Colonic mucosa (tissue), 4 donors: ENCODE data around the gene HMGN1. TPM values are rescaled to one million over a fixed set of nuclear protein-coding genes. Genes with fewer than 3 reads are reported as not detected.

Experiments
- DNase-seq: peaks from one replicate; pipeline ENCODE4 v3.0.0-alpha.2; 2020
- H3K27ac ChIP-seq: fragments of 200-600 bp; one replicate; pipeline ENCODE4 v1.8.0; 2021
- H3K27me3 ChIP-seq: fragments of 200-600 bp; one replicate; pipeline ENCODE4 v1.8.0; 2021
- H3K36me3 ChIP-seq: fragments of 200-600 bp; one replicate; pipeline ENCODE4 v1.8.0; 2021
- H3K4me1 ChIP-seq: fragments of 200-600 bp; one replicate; pipeline ENCODE4 v1.8.0; 2021; ENCODE audit warnings: mild to moderate bottlenecking
- H3K4me3 ChIP-seq: fragments of 200-600 bp; one replicate; pipeline ENCODE4 v1.8.0; 2021
- H3K9ac ChIP-seq, 2 donors: one replicate each; pipeline ENCODE4 v1.7.0; 2013; ENCODE audit warnings: control low read depth in 2 of 2, low read depth in 2 of 2, low read length in 2 of 2
- H3K9me3 ChIP-seq: fragments of 200-600 bp; one replicate; pipeline ENCODE4 v1.8.0; 2021
- intact Hi-C: fragments of 100-400 bp; cut with DNase I; formaldehyde crosslinking; loops from one replicate; pipeline ENCODE4 v1.14.1; 2022
- total RNA-seq, 2 donors: library from RNA; stranded (reverse); fragmentation: NEBNext Ultra II Directional in 1 of 2; extraction: Animal tissue kit (Norgen Biotek cat#: 25700) in 1 of 2; gene quantifications; one replicate each; pipeline ENCODE4 v1.2.1, GENCODE V29; 2021
- TF ChIP-seq, protein P1 (sequence below): fragments of 200-600 bp; IDR thresholded peaks from one replicate; pipeline ENCODE4 v1.8.0; 2022; ENCODE audit warnings: antibody characterized with exemption, mild to moderate bottlenecking
- donor health status: healthy.
- donor health status: DM: no; HTN: no; CAD: no.
- donor health status: DM: no; HTN: no; CAD: no.

HMGN1 gene
- total RNA-seq, 2 donors from 2014 or later = 240 to 305 TPM

DNA sequence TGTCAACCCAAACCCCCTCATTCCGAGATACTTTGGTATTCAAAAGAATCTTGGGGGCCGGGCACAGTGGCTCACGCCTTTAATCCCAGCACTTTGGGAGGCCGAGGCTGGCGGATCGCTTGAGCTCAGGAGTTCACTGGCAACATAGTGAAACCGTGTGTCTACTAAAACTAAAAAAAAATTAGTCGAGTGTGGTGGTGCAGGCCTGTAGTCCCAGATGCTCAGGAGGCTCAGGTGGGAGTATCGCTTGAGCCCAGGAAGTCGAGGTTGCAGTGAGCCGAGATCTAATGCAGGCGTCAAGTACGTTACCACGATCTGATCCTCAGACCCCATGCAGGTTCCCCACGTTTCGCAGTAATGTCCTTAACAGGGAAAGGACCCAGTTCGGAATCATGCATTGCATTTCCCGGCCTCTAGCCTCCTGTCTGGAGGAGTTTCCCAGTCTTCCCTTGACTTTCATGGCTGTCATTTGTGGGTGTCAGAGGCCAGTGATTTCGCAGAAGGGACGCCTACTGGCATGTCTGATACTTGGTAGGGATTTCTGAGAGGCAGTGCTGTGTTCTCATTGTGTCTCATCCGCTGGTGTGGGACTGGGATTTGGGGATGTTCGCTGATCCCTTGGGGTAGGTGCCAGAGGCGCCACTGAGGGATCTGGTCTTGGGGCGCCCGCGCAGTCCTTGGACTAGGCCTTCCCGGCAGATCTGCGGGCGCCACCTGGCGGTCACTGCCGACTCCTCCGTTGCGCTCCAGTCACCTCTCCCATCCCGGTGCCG lies 39.3 kb upstream of the HMGN1 start:
- no peaks in the 10 kb centered on the region for H3K27me3 ChIP-seq
- H3K4me1 ChIP-seq = peaks cover 3% of the 10 kb centered on the region
- peaks cover 5% of the 10 kb centered on the region for H3K36me3 ChIP-seq
- H3K9me3 ChIP-seq = no peaks in the 10 kb centered on the region
- H3K27ac ChIP-seq = peak overlapping the region; percentile 58
- H3K9ac ChIP-seq = peak overlapping the region; percentile 70 to 81
- DNase-seq = peak; percentile 96
- intact Hi-C loops = loop anchor here (2.0 to 5.0 kb wide), 2 partner anchors 76 to 207 kb away; partner anchors contain the start of gene BRWD1
- TF ChIP-seq, protein P1, sequence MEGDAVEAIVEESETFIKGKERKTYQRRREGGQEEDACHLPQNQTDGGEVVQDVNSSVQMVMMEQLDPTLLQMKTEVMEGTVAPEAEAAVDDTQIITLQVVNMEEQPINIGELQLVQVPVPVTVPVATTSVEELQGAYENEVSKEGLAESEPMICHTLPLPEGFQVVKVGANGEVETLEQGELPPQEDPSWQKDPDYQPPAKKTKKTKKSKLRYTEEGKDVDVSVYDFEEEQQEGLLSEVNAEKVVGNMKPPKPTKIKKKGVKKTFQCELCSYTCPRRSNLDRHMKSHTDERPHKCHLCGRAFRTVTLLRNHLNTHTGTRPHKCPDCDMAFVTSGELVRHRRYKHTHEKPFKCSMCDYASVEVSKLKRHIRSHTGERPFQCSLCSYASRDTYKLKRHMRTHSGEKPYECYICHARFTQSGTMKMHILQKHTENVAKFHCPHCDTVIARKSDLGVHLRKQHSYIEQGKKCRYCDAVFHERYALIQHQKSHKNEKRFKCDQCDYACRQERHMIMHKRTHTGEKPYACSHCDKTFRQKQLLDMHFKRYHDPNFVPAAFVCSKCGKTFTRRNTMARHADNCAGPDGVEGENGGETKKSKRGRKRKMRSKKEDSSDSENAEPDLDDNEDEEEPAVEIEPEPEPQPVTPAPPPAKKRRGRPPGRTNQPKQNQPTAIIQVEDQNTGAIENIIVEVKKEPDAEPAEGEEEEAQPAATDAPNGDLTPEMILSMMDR = peak; percentile 95
- H3K4me3 ChIP-seq = peak overlapping the region; percentile 36

- peaks cover 5% of the 10 kb centered on the region for H3K36me3 ChIP-seq
- H3K9ac ChIP-seq = peak overlapping the region; percentile 70 to 81
- peak; percentile 94 for DNase-seq
- no peaks in the 10 kb centered on the region for H3K9me3 ChIP-seq
- peaks cover 3% of the 10 kb centered on the region for H3K4me1 ChIP-seq
- intact Hi-C loops = loop anchor here (2.0 to 5.0 kb wide), 2 partner anchors 75 to 207 kb away; partner anchors contain the start of gene BRWD1
- H3K27me3 ChIP-seq = no peaks in the 10 kb centered on the region
- peak overlapping the region; percentile 36 for H3K4me3 ChIP-seq
- TF ChIP-seq, protein P1 = no peak
- peak overlapping the region; percentile 64 for H3K27ac ChIP-seq
Observed at GRCh38 chr21:39387461-39388037, 38.7 kb upstream of the HMGN1 start.

DNA sequence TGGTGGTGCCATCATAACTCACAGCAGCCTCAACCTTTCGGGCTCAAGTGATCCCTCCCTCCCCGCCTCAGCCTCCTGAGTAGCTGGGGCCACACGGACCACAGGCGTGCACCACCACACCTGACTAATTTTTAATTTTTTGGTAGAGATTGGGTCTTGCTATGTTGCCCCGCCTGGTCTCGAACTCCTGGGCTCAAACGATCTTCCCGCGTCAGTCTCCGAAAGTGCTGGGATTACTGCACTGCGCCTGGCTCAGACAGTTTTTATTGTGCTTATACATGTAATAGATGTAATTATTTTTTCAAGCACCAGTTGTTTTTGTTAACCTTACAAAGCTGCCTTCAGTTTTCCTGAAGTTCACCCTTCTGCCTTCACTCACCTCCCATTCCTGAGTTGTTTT lies 38.0 kb upstream of the HMGN1 start:
- Histone ChIP-seq H3K4me3 (no peak overlapping the region), H3K27ac (peak overlapping the region; percentile 64), H3K9ac (no peak overlapping the region)

DNA sequence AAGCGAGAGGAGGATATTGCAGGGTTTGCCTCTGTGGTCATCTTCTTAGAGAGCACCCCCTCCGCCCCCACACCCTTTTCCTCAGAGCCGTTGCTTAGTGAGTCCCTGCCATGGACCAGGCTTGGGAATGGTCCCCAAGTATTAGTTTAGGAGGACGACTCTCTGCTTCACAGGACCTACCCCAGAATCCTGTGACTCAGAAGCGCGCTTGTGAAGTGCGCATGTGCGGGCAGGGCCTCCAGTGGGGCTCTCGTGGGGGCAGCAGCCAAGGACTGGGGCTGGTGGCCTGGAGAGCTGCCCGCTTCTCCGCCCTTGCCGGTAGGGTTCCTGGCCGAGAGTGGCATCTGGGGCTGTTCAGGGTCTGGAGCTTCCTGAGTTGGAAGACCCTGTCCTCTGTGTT lies 37.3 kb upstream of the HMGN1 start:
- peak overlapping the region; percentile 14 to 46 for H3K9ac ChIP-seq

More for the DNA sequence above, 38.0 kb upstream of the HMGN1 start:
- TF ChIP-seq, protein P1 = no peak
- H3K27me3 ChIP-seq = no peaks in the 10 kb centered on the region
- intact Hi-C loops = loop anchor here (5.0 kb wide), 1 partner anchor 75 kb away; the partner anchor contains the start of gene BRWD1
- H3K9me3 ChIP-seq = no peaks in the 10 kb centered on the region
- DNase-seq = no peak
- H3K4me1 ChIP-seq = peaks cover 3% of the 10 kb centered on the region
- H3K36me3 ChIP-seq = peaks cover under 1% of the 10 kb centered on the region

More for the DNA sequence above, 37.3 kb upstream of the HMGN1 start:
- no peaks in the 10 kb centered on the region for H3K27me3 ChIP-seq
- intact Hi-C loops = loop anchor here (5.0 kb wide), 1 partner anchor 74 kb away; the partner anchor contains the start of gene BRWD1
- TF ChIP-seq, protein P1 = no peak
- peak overlapping the region; percentile 45 for H3K27ac ChIP-seq
- no peaks in the 10 kb centered on the region for H3K9me3 ChIP-seq
- H3K4me3 ChIP-seq = peak overlapping the region; percentile 14
- peaks cover 5% of the 10 kb centered on the region for H3K4me1 ChIP-seq
- DNase-seq = peak; percentile 33
- no peaks in the 10 kb centered on the region for H3K36me3 ChIP-seq
